IMR-90 (cell line): Measurements from ENCODE around the gene RASSF5. TPM values are rescaled to one million over a fixed set of nuclear protein-coding genes. Genes with fewer than 3 reads are reported as not detected.

Experiments used
- ATAC-seq: fragments of 200-7000 bp; cut with Tn5 transposase; 2 replicates; pipeline ENCODE4 v1.9.1; 2020; ENCODE audit warnings: low read depth, mild to moderate bottlenecking, moderate library complexity
- BruUV-seq: library from RNA; stranded (reverse); fragments of 400-500 nt; replicated peaks from 2 replicates; lab custom pipeline; 2021; lab: Mats Ljungman, UMichigan
- CTCF ChIA-PET: fragments of 300-600 bp; formaldehyde crosslinking; extraction: SDS; loops from one replicate; lab custom pipeline; 2021; ENCODE audit warnings: antibody characterized with exemption; lab: Yijun Ruan, JAX
- POLR2A ChIA-PET: fragments of 300-600 bp; sonication (Branson Sonifier 250); formaldehyde crosslinking; loops from one replicate; lab custom pipeline; 2022; ENCODE audit warnings: antibody characterized with exemption; ENCODE audit not compliant: unreplicated experiment; lab: Charles Lee
- DNase-seq: peaks from one replicate; pipeline ENCODE4 v3.0.0; 2013
- H2AFZ ChIP-seq: replicated peaks from 2 replicates; pipeline ENCODE3; 2013; ENCODE audit warnings: low read length, mild to moderate bottlenecking; ENCODE audit not compliant: poor library complexity
- H2AK5ac ChIP-seq: 2 replicates; pipeline ENCODE4 v1.6.1; 2013; ENCODE audit warnings: low read depth, low read length, inconsistent platforms
- H2AK9ac ChIP-seq: replicated peaks from 2 replicates; pipeline ENCODE3; 2013; ENCODE audit warnings: mild to moderate bottlenecking, low read depth, low read length, moderate library complexity; ENCODE audit not compliant: poor library complexity
- H2BK120ac ChIP-seq: 2 replicates; pipeline ENCODE4 v1.6.1; 2013; ENCODE audit warnings: low read depth, low read length, inconsistent platforms
- H2BK15ac ChIP-seq: 3 replicates; pipeline ENCODE4 v1.6.1; 2013; ENCODE audit warnings: low read depth, low read length, inconsistent platforms
- H2BK20ac ChIP-seq: 2 replicates; pipeline ENCODE4 v1.6.1; 2013; ENCODE audit warnings: low read depth, mild to moderate bottlenecking, inconsistent platforms, low read length, moderate library complexity
- H2BK5ac ChIP-seq: 2 replicates; pipeline ENCODE4 v1.6.1; 2013; ENCODE audit warnings: mild to moderate bottlenecking, low read depth, low read length, inconsistent platforms; ENCODE audit not compliant: poor library complexity, severe bottlenecking
- H3K14ac ChIP-seq: replicated peaks from 2 replicates; pipeline ENCODE4 v1.6.1; 2013; ENCODE audit warnings: low read depth, low read length, inconsistent platforms
- H3K18ac ChIP-seq: 2 replicates; pipeline ENCODE4 v1.6.1; 2013; ENCODE audit warnings: low read depth, low read length, control low read depth
- H3K23ac ChIP-seq: 2 replicates; pipeline ENCODE4 v1.6.1; 2013; ENCODE audit warnings: low read depth, low read length, inconsistent platforms
- H3K27ac ChIP-seq: 2 replicates; pipeline ENCODE4 v1.5.1; 2013; ENCODE audit warnings: mild to moderate bottlenecking, control low read depth, low read length; ENCODE audit not compliant: insufficient read depth
- H3K27me3 ChIP-seq: 2 replicates; pipeline ENCODE4 v1.6.1; 2013; ENCODE audit warnings: low read length; ENCODE audit not compliant: control insufficient read depth, insufficient read depth
- H3K36me3 ChIP-seq: 2 replicates; pipeline ENCODE4 v1.6.1; 2013; ENCODE audit warnings: low read length, mixed read lengths; ENCODE audit not compliant: control insufficient read depth, insufficient read depth
- H3K4ac ChIP-seq: 2 replicates; pipeline ENCODE4 v1.6.1; 2013; ENCODE audit warnings: low read depth, low read length, inconsistent platforms
- H3K4me1 ChIP-seq: 2 replicates; pipeline ENCODE4 v1.6.1; 2013; ENCODE audit warnings: low read length, mixed read lengths; ENCODE audit not compliant: control insufficient read depth, insufficient read depth
- H3K4me2 ChIP-seq: 2 replicates; pipeline ENCODE4 v1.6.1; 2013; ENCODE audit warnings: low read depth, mild to moderate bottlenecking, control low read depth, low read length, moderate library complexity
- H3K4me3 ChIP-seq: 2 replicates; pipeline ENCODE4 v1.5.1; 2013; ENCODE audit warnings: low read depth, mild to moderate bottlenecking, control low read depth, low read length, moderate library complexity; ENCODE audit not compliant: insufficient read depth
- H3K56ac ChIP-seq: 2 replicates; pipeline ENCODE4 v1.6.1; 2013; ENCODE audit warnings: low read length, inconsistent platforms; ENCODE audit not compliant: insufficient read depth; ENCODE audit errors: extremely low read depth
- H3K79me1 ChIP-seq, 2 experiments: 2 replicates each; pipeline ENCODE4 v1.6.1; 2013; ENCODE audit warnings: low read length in 2 of 2, inconsistent platforms in 1 of 2, low read depth in 1 of 2
- H3K9ac ChIP-seq: 2 replicates; pipeline ENCODE4 v1.6.1; 2013; ENCODE audit warnings: low read depth, low read length, control low read depth
- H3K9me1 ChIP-seq: 2 replicates; pipeline ENCODE4 v1.6.1; 2013; ENCODE audit warnings: low read length, inconsistent platforms; ENCODE audit not compliant: insufficient read depth
- H3K9me3 ChIP-seq: 2 replicates; pipeline ENCODE4 v1.6.1; 2013; ENCODE audit warnings: low read length; ENCODE audit not compliant: control insufficient read depth, insufficient read depth
- H4K20me1 ChIP-seq: 2 replicates; pipeline ENCODE4 v1.6.1; 2013; ENCODE audit warnings: low read length, inconsistent platforms; ENCODE audit not compliant: insufficient read depth
- H4K5ac ChIP-seq: 2 replicates; pipeline ENCODE4 v1.6.1; 2013; ENCODE audit warnings: mild to moderate bottlenecking, low read depth, low read length, control low read depth
- H4K8ac ChIP-seq, 2 experiments: 2 replicates each; pipeline ENCODE4 v1.6.1; 2013; ENCODE audit warnings: low read depth in 2 of 2, low read length in 2 of 2, control low read depth in 1 of 2, inconsistent platforms in 1 of 2
- H4K91ac ChIP-seq: 2 replicates; pipeline ENCODE4 v1.6.1; 2013; ENCODE audit warnings: low read depth, low read length, inconsistent platforms; ENCODE audit not compliant: insufficient read depth
- BHLHE40 ChIP-seq: fragments of 150-350 bp; IDR thresholded peaks from 2 replicates; pipeline ENCODE4 v1.6.1; 2016; ENCODE audit warnings: mild to moderate bottlenecking, low read depth, low read length
- CTCF ChIP-seq: conservative IDR thresholded peaks from 2 replicates; pipeline ENCODE4 v1.5.1; 2012; ENCODE audit warnings: mild to moderate bottlenecking, low read depth, low read length, improper control_type of control experiment
- FOS ChIP-seq: fragments of 150-350 bp; IDR thresholded peaks from 2 replicates; pipeline ENCODE4 v1.6.1; 2016; ENCODE audit warnings: low read depth, low read length
- MAFK ChIP-seq: IDR thresholded peaks from 2 replicates; pipeline ENCODE4 v1.6.1; 2012; ENCODE audit warnings: low read depth, low read length, improper control_type of control experiment
- NFE2L2 ChIP-seq: fragments of 150-350 bp; IDR thresholded peaks from 2 replicates; pipeline ENCODE4 v1.6.1; 2016; ENCODE audit warnings: low read depth, mild to moderate bottlenecking, low read length
- RAD21 ChIP-seq: IDR thresholded peaks from 2 replicates; pipeline ENCODE4 v1.6.1; 2012; ENCODE audit warnings: low read length, improper control_type of control experiment
- SMC3 ChIP-seq: fragments of 150-350 bp; IDR thresholded peaks from 2 replicates; pipeline ENCODE4 v1.6.1; 2016; ENCODE audit warnings: low read depth, mild to moderate bottlenecking, antibody characterized with exemption, low read length, moderate library complexity
- USF2 ChIP-seq: fragments of 150-350 bp; IDR thresholded peaks from 2 replicates; pipeline ENCODE4 v1.6.1; 2017; ENCODE audit warnings: mild to moderate bottlenecking, antibody characterized with exemption, low read length, low read depth
- WGBS, 2 experiments: methylation state at CpG; one replicate each; pipeline versions ENCODE4 v1.1.5 to v1.1.7; 2013; ENCODE audit warnings: missing lambda C conversion rate in 2 of 2; ENCODE audit not compliant: insufficient read length in 1 of 2; ENCODE audit errors: extremely low coverage in 2 of 2; 5-methylcytosine and 5-hydroxymethylcytosine counted together
- dilution Hi-C: fragments of 300-500 bp; cut with HindIII; formaldehyde crosslinking; loops from one replicate; pipeline ENCODE4 v1.14.3; 2018; ENCODE audit warnings: low sequenced_read_pairs; ENCODE audit not compliant: unreplicated experiment
- in situ Hi-C: fragments of 300-500 bp; cut with MboI; formaldehyde crosslinking; loops from 3 replicates; pipeline ENCODE4 v1.14.3; 2019; ENCODE audit warnings: low sequenced_read_pairs, inconsistent platforms, mixed read lengths
- intact Hi-C: fragments of 100-400 bp; cut with micrococcal nuclease; formaldehyde crosslinking; loops from 2 replicates; pipeline ENCODE4 v1.10.0; 2022
- polyA plus RNA-seq, 3 experiments: library from polyadenylated mRNA; depleted of rRNA; stranded (reverse); fragments of >200 nt; gene quantifications; 2 replicates each; pipeline ENCODE4 v1.2.3, GENCODE V29; 2012; ENCODE audit warnings: low replicate concordance in 1 of 3
- total RNA-seq: library from RNA; depleted of rRNA; stranded (reverse); fragments of >200 nt; gene quantifications from 2 replicates; pipeline ENCODE4 v1.2.3, GENCODE V29; 2012

RASSF5 gene
- total and polyA plus RNA-seq, 2 of the 4 experiments (the other 2 are of a cell fraction), result 0.18 to 1.1 TPM

GRCh38 chr1:206463911-206464310 is 43.4 kb upstream of the RASSF5 start:
- Histone ChIP-seq H3K4ac (no peak overlapping the region), H3K14ac (no peak overlapping the region; the same call in 1 of the 2 replicates), H3K27ac (no peak overlapping the region), H4K20me1 (no peaks in the 10 kb centered on the region), H3K79me1 (no peaks in the 10 kb centered on the region), H3K36me3 (peaks cover 13% of the 10 kb centered on the region), H3K4me2 (no peak overlapping the region), H3K4me3 (no peak overlapping the region), H3K4me1 (peaks cover 5% of the 10 kb centered on the region), H3K56ac (no peak overlapping the region), H3K23ac (no peak overlapping the region), H3K9me3 (no peaks in the 10 kb centered on the region), H2AFZ (no peak overlapping the region), H4K5ac (no peak overlapping the region), H2AK5ac (no peak overlapping the region), H4K8ac (no peak overlapping the region), H3K18ac (no peak overlapping the region), H3K27me3 (no peaks in the 10 kb centered on the region), H2BK20ac (no peak overlapping the region), H4K91ac (no peak overlapping the region), H2BK15ac (no peak overlapping the region), H3K9me1 (peaks cover 12% of the 10 kb centered on the region; the same call in 1 of the 2 replicates), H2BK5ac (no peak overlapping the region), H2AK9ac (no peak overlapping the region), H2BK120ac (no peak overlapping the region), H3K9ac (no peak overlapping the region)
- in situ Hi-C loops, result no loop called here
- dilution Hi-C loops, result no loop called here
- 96% methylated on average over 4 of the region's 8 CpGs; no CpG with 5 or more reads in 1 of the 2 experiments for WGBS, 2 experiments
- ATAC-seq (no peak), DNase-seq (no peak)
- TF ChIP-seq CTCF (no peak), BHLHE40 (no peak), NFE2L2 (no peak), USF2 (no peak), SMC3 (no peak), MAFK (no peak), RAD21 (no peak), FOS (no peak)
- intact Hi-C loops, result no loop called here
- ChIA-PET CTCF (no interaction called here), POLR2A (no interaction called here)
- BruUV-seq, result no TSS peak
